ENCODE results near the gene PTCD1.
A peak's percentile ranks its signal among the peaks of the same experiment; 100 is the strongest.

The PTCD1 gene

GRCh38 chr7:99469381-99470065, 30.9 kb upstream of the PTCD1 start:
- no peak overlapping the region for H3K4me3 ChIP-seq (ENCODE audit: low read depth, low read length)
- TF ChIP-seq CTCF (IDR thresholded peaks at IDR 0.05; ENCODE audit: insufficient read depth, low read depth, low read length, missing control alignments), result no peak
- DNase-seq (ENCODE audit: low read depth), result no peak

DNA sequence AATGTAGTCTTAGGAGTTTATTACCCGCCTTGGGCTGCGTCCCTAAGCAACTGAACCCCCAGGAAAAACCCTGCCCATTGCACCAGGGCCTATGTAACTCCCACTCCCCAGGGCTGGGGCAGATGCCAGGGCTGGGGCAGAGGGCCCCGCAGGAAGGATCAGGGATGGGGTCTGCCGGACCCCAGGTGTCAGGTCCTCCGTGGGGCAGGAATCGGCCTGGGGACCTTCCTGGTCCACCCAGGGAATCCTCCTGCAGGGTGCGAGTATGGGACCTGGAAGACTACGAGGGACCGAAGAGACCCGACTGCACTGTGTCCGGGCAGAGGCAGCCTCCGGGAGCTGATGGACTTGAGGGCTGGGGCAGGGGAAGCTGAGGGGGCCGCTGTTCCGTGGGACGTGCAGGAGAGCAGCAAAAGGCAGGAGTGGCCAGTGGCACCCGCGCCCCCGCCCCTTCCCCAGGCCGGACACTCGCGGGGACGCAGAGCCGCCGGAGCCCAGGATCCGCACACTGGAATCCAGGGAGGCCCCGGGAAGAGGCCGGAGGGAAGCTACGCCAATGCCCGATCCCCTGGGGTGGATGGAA, 29.8 kb upstream of the PTCD1 start:
- no peak for DNase-seq (ENCODE audit: low read depth)
- no peak for TF ChIP-seq CTCF (IDR thresholded peaks at IDR 0.05; ENCODE audit: insufficient read depth, low read depth, low read length, missing control alignments)

GRCh38 chr7:99465421-99465768, 26.8 kb upstream of the PTCD1 start:
- DNase-seq (ENCODE audit: low read depth), result no peak
- TF ChIP-seq CTCF (IDR thresholded peaks at IDR 0.05; ENCODE audit: insufficient read depth, low read depth, low read length, missing control alignments), result no peak
- H3K4me3 ChIP-seq (ENCODE audit: low read depth, low read length), result peak overlapping the region; percentile 64

More for the DNA sequence above, 29.8 kb upstream of the PTCD1 start:
- no peak overlapping the region for H3K4me3 ChIP-seq (ENCODE audit: low read depth, low read length)

DNA sequence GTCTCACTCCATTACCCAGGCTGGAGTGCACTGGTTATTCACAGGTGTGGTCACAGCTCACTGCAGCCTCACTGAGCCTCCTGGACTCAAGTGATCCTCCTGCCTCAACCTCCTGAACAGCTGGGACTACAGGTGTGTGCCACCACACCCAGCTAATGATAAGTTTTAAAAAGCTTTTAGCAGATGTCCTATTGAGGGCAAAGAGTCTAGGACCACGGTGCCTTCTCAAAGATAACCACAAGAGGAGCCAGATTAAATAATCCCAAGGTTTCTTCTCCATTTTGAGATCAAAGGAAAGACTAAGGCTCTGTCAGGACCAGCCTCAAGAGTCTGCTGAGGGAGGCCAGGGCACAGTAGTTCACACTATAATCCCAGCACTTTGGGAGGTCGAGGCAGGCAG, 22.6 kb upstream of the PTCD1 start:
- no peak for TF ChIP-seq CTCF (IDR thresholded peaks at IDR 0.05; ENCODE audit: insufficient read depth, low read depth, low read length, missing control alignments)
- no peak overlapping the region for H3K4me3 ChIP-seq (ENCODE audit: low read depth, low read length)
- no peak for DNase-seq (ENCODE audit: low read depth)

GRCh38 chr7:99460651-99461050, 22.1 kb upstream of the PTCD1 start:
- no peak overlapping the region for H3K4me3 ChIP-seq (ENCODE audit: low read depth, low read length)
- no peak for DNase-seq (ENCODE audit: low read depth)
- TF ChIP-seq CTCF (IDR thresholded peaks at IDR 0.05; ENCODE audit: insufficient read depth, low read depth, low read length, missing control alignments), result no peak

DNA sequence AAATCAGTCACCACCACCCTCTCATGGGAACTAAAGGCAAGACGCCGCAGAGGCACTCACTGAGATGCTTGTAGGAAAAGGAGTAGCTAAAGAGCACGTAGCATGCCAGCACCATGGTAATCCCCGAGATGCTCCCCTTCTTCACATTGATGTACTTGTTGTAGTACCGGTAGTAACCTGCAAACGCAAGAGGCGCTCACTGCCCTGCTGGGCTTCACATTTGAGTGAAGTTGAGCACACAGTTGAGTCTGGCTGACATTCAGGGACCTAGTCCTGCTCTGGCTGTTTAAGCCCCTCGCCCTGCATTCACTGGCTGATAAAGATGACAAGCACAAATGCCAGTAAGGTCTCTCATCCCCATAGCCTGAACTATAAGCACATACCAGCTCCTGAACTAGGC, 20.5 kb upstream of the PTCD1 start:
- peak; percentile 48 for DNase-seq (ENCODE audit: low read depth)
- H3K4me3 ChIP-seq (ENCODE audit: low read depth, low read length), result no peak overlapping the region
- peak; percentile 38 for TF ChIP-seq CTCF (IDR thresholded peaks at IDR 0.05; ENCODE audit: insufficient read depth, low read depth, low read length, missing control alignments)
